ENCODE measurements around the gene VEGFA.

GRCh38 chr6:43762410-43762768 is 7.6 kb upstream of the VEGFA start:
- TF ChIP-seq CTCF (IDR thresholded peaks at IDR 0.05), result no peak
- no peak for TF ChIP-seq POLR2A (IDR thresholded peaks at IDR 0.05)
- TF ChIP-seq POLR2AphosphoS5 (IDR thresholded peaks at IDR 0.05), result no peak
